Fibroblast of the conjunctiva (primary cell): ENCODE results near the gene PAN3.
"Not testable (repeated sequence)": the region's sequence is repeated elsewhere in the genome, so short reads cannot be mapped to it uniquely, and the experiment has no call there.

Source experiments
- DNase-seq: peaks from one replicate; pipeline ENCODE4 v3.0.0-alpha.2; 2010; ENCODE audit warnings: low read depth

The PAN3 gene

GRCh38 chr13:28138756-28139470 is 568 bp downstream of the PAN3 start:
- DNase-seq: peak; percentile 86

GRCh38 chr13:28140433-28141125 is 2.2 kb downstream of the PAN3 start:
- no peak for DNase-seq

- not testable (repeated sequence) for DNase-seq
Measured at GRCh38 chr13:28141542-28141941, 3.2 kb downstream of the PAN3 start.

GRCh38 chr13:28145049-28145448 is 6.7 kb downstream of the PAN3 start:
- no peak for DNase-seq

GRCh38 chr13:28147495-28147894 is 9.2 kb downstream of the PAN3 start:
- no peak for DNase-seq

GRCh38 chr13:28159057-28159456 is 20.7 kb downstream of the PAN3 start:
- no peak for DNase-seq

GRCh38 chr13:28161370-28161769 is 23.0 kb downstream of the PAN3 start:
- DNase-seq: no peak

- DNase-seq: no peak
Measured at GRCh38 chr13:28163587-28163986, 25.2 kb downstream of the PAN3 start.

- DNase-seq: no peak
Measured at GRCh38 chr13:28166257-28166656, 27.9 kb downstream of the PAN3 start.

- no peak for DNase-seq
Measured at GRCh38 chr13:28171266-28171665, 32.9 kb downstream of the PAN3 start.

- no peak for DNase-seq
Measured at GRCh38 chr13:28172947-28173346, 34.6 kb downstream of the PAN3 start.

GRCh38 chr13:28173793-28174192 is 35.4 kb downstream of the PAN3 start:
- no peak for DNase-seq

- DNase-seq: no peak
Measured at GRCh38 chr13:28177327-28177726, 39.0 kb downstream of the PAN3 start.

GRCh38 chr13:28177877-28178276 is 39.5 kb downstream of the PAN3 start:
- DNase-seq: no peak

- DNase-seq: no peak
Measured at GRCh38 chr13:28179974-28180373, 41.6 kb downstream of the PAN3 start.

GRCh38 chr13:28181413-28181812 is 43.1 kb downstream of the PAN3 start:
- DNase-seq: no peak

- DNase-seq: no peak
Measured at GRCh38 chr13:28185256-28185655, 46.9 kb downstream of the PAN3 start.

GRCh38 chr13:28199089-28199488 is 60.7 kb downstream of the PAN3 start:
- no peak for DNase-seq

GRCh38 chr13:28204043-28204442 is 65.7 kb downstream of the PAN3 start:
- DNase-seq: no peak

GRCh38 chr13:28204690-28205443 is 66.5 kb downstream of the PAN3 start:
- no peak for DNase-seq

- no peak for DNase-seq
Measured at GRCh38 chr13:28218679-28219078, 80.3 kb downstream of the PAN3 start.

GRCh38 chr13:28219408-28220099 is 81.2 kb downstream of the PAN3 start:
- DNase-seq: no peak
